GM12878 (cell line): Measurements from ENCODE around the gene PPP1CC. TPM values are rescaled to one million over a fixed set of nuclear protein-coding genes. Genes with fewer than 3 reads are reported as not detected.

ENCODE experiments used
- ATAC-seq: fragments of 200-7000 bp; cut with Tn5 transposase; 3 replicates; pipeline ENCODE4 v1.9.1; 2020; ENCODE audit warnings: mild to moderate bottlenecking, moderate library complexity
- BruUV-seq: library from RNA; stranded (reverse); fragments of 400-500 nt; replicated peaks from 2 replicates; lab custom pipeline; 2021; lab: Mats Ljungman, UMichigan
- CTCF ChIA-PET: fragments of 300-600 bp; sonication (Branson Sonifier 250); formaldehyde crosslinking; extraction: SDS; loops from one replicate; lab custom pipeline; 2021; ENCODE audit warnings: inconsistent platforms; lab: Yijun Ruan, JAX
- POLR2A ChIA-PET: fragments of 350-600 bp; formaldehyde crosslinking; extraction: SDS; loops from one replicate; lab custom pipeline; 2021; ENCODE audit warnings: inconsistent platforms; lab: Charles Lee
- RAD21 ChIA-PET: fragments of 300-600 bp; sonication (Branson Sonifier 250); formaldehyde crosslinking; loops from one replicate; lab custom pipeline; 2023; ENCODE audit warnings: antibody characterized with exemption; ENCODE audit not compliant: unreplicated experiment; lab: Charles Lee
- SMC1A ChIA-PET: fragments of 300-600 bp; sonication (Branson Sonifier 250); formaldehyde crosslinking; loops from one replicate; lab custom pipeline; 2023; ENCODE audit not compliant: unreplicated experiment, uncharacterized antibody; lab: Charles Lee
- DNase-seq: peaks from one replicate; pipeline ENCODE4 v3.0.0-alpha.2; 2011; ENCODE audit warnings: low read depth, low spot score
- FAIRE-seq: peaks from 3 replicates; lab custom pipeline; 2011; peaks lifted over from hg19 to GRCh38; lab: Jason Lieb, UNC
- H2AFZ ChIP-seq: 2 replicates; pipeline ENCODE4 v1.6.0; 2011; ENCODE audit warnings: low read depth, low read length, control low read depth; ENCODE audit not compliant: control insufficient read depth
- H3K27ac ChIP-seq: 2 replicates; pipeline ENCODE4 v1.5.1; 2011; ENCODE audit warnings: control low read depth; ENCODE audit not compliant: control insufficient read depth, insufficient read depth
- H3K27me3 ChIP-seq, 2 experiments: replicated peaks in 1 of 2; 2 replicates each; pipeline versions ENCODE4 v1.6.0 to v1.6.1; 2011; ENCODE audit warnings: low read length in 1 of 2; ENCODE audit not compliant: control insufficient read depth in 2 of 2, insufficient read depth in 2 of 2
- H3K36me3 ChIP-seq, 2 experiments: 2 replicates each; pipeline ENCODE4 v1.5.1; 2011; ENCODE audit warnings: low read length in 1 of 2; ENCODE audit not compliant: control insufficient read depth in 2 of 2, insufficient read depth in 2 of 2
- H3K4me1 ChIP-seq: 2 replicates; pipeline ENCODE4 v1.6.1; 2011; ENCODE audit warnings: mild to moderate bottlenecking, low read length, moderate library complexity, mixed read lengths; ENCODE audit not compliant: control insufficient read depth, insufficient read depth
- H3K4me2 ChIP-seq: 2 replicates; pipeline ENCODE4 v1.6.0; 2011; ENCODE audit warnings: control low read depth; ENCODE audit not compliant: control insufficient read depth, insufficient read depth
- H3K4me3 ChIP-seq: fragments of 200-600 bp; sonication (generic); 2 replicates; pipeline ENCODE4 v1.5.1; 2016
- H3K79me2 ChIP-seq: 2 replicates; pipeline ENCODE4 v1.6.0; 2011; ENCODE audit warnings: low read length; ENCODE audit not compliant: control insufficient read depth, insufficient read depth
- H3K9ac ChIP-seq: 2 replicates; pipeline ENCODE4 v1.8.0; 2011; ENCODE audit warnings: low read length, control low read depth, mixed read lengths; ENCODE audit not compliant: control insufficient read depth, insufficient read depth
- H3K9me3 ChIP-seq: replicated peaks from 3 replicates; pipeline ENCODE4 v1.5.1; 2011; ENCODE audit warnings: mild to moderate bottlenecking, low read length; ENCODE audit not compliant: control insufficient read depth, insufficient read depth
- H4K20me1 ChIP-seq: 2 replicates; pipeline ENCODE4 v1.6.0; 2011; ENCODE audit not compliant: control insufficient read depth, insufficient read depth
- BHLHE40 ChIP-seq, 2 experiments: fragments of 450-650 bp in 1 of 2; IDR thresholded peaks; 2 replicates each; pipeline ENCODE4 v1.6.1; 2011 to 2017; ENCODE audit warnings: low read depth in 2 of 2, borderline replicate concordance in 1 of 2, improper control_type of control experiment in 1 of 2, low read length in 1 of 2, mild to moderate bottlenecking in 1 of 2
- CBX3 ChIP-seq: fragments of 200-600 bp; sonication (generic); IDR thresholded peaks from 2 replicates; pipeline ENCODE4 v1.6.1; 2016; ENCODE audit warnings: low read depth, borderline replicate concordance
- HCFC1 ChIP-seq: fragments of 150-350 bp; IDR thresholded peaks from 2 replicates; pipeline ENCODE4 v1.6.1; 2014; ENCODE audit warnings: low read length
- IKZF1 ChIP-seq: fragments of 450-650 bp; conservative IDR thresholded peaks from 2 replicates; pipeline ENCODE4 v1.6.1; 2017; ENCODE audit warnings: antibody characterized with exemption, mild to moderate bottlenecking
- KLF5 ChIP-seq: fragments of 450-650 bp; IDR thresholded peaks from 2 replicates; pipeline ENCODE4 v1.6.1; 2014; ENCODE audit warnings: mild to moderate bottlenecking; ENCODE audit not compliant: partially characterized antibody
- MXI1 ChIP-seq: fragments of 150-350 bp; IDR thresholded peaks from 2 replicates; pipeline ENCODE4 v1.6.1; 2011; ENCODE audit warnings: low read depth, mild to moderate bottlenecking, inconsistent platforms, low read length, improper control_type of control experiment
- MYB ChIP-seq: fragments of 150-350 bp; IDR thresholded peaks from 2 replicates; pipeline ENCODE4 v1.6.1; 2014; ENCODE audit warnings: mild to moderate bottlenecking, low read depth, low read length, borderline replicate concordance
- NBN ChIP-seq: fragments of 450-650 bp; IDR thresholded peaks from 2 replicates; pipeline ENCODE4 v1.6.1; 2016
- NR2C1 ChIP-seq: fragments of 450-650 bp; IDR thresholded peaks from 2 replicates; pipeline ENCODE4 v1.6.1; 2017; ENCODE audit warnings: antibody characterized with exemption, mild to moderate bottlenecking, moderate library complexity
- NR2C2 ChIP-seq: IDR thresholded peaks from 2 replicates; pipeline ENCODE4 v1.6.1; 2011; ENCODE audit warnings: borderline replicate concordance, low read depth; ENCODE audit not compliant: control insufficient read depth, insufficient read length
- SUZ12 ChIP-seq: fragments of 200-600 bp; sonication (generic); IDR thresholded peaks from one replicate; pipeline ENCODE4 v1.6.1; 2018; ENCODE audit warnings: antibody characterized with exemption, mild to moderate bottlenecking; ENCODE audit not compliant: unreplicated experiment
- WGBS: methylation state at CpG from one replicate; pipeline ENCODE4 v1.1.6; 2016; ENCODE audit warnings: low lambda C conversion rate; ENCODE audit not compliant: insufficient replicate concordance, insufficient coverage; ENCODE audit errors: missing lambda C conversion rate; 5-methylcytosine and 5-hydroxymethylcytosine counted together
- in situ Hi-C: fragments of 300-500 bp; cut with MboI; formaldehyde crosslinking; loops from 9 replicates; pipeline ENCODE4 v1.14.3; 2018; ENCODE audit warnings: mixed read lengths
- intact Hi-C: fragments of 100-400 bp; cut with micrococcal nuclease; formaldehyde crosslinking; loops from one replicate; pipeline ENCODE4 v1.14.2; 2022; ENCODE audit not compliant: unreplicated experiment
- polyA plus RNA-seq, 11 experiments: library from polyadenylated mRNA; depleted of rRNA in 4 of 11; unstranded in 6 of 11; stranded (reverse) in 5 of 11; fragments of >200 nt; fragmentation: Nextera tagmentation in 4 of 11; fragmentation: Illumina TruSeq in 1 of 11; extraction: Ambion mirVana in 4 of 11; extraction: Trizol in 1 of 11; gene quantifications; 1 replicate in 1 of 11; 2 replicates in 10 of 11; pipeline versions ENCODE4 v1.2.1 to v1.2.3, GENCODE V29; 2011 to 2016; ENCODE audit warnings: inconsistent platforms in 2 of 11, missing spikeins in 2 of 11, low read depth in 1 of 11
- total RNA-seq, 4 experiments: library from RNA; depleted of rRNA in 3 of 4; stranded (reverse); fragments of >200 nt in 3 of 4; fragmentation: Illumina TruSeq in 1 of 4; extraction: Trizol in 1 of 4; gene quantifications; 2 replicates each; pipeline versions ENCODE4 v1.2.1 to v1.2.3, GENCODE V29; 2013 to 2021
- TF ChIP-seq, protein P1 (sequence below): IDR thresholded peaks from 2 replicates; pipeline ENCODE4 v1.6.1; 2011; ENCODE audit warnings: borderline replicate concordance, low read depth, mild to moderate bottlenecking, moderate library complexity, mixed read lengths, low read length; ENCODE audit not compliant: insufficient read depth; ENCODE audit errors: extremely low read length

Gene PPP1CC
- total and polyA plus RNA-seq, 10 of the 15 experiments (the other 5 are each of a cell fraction or from before 2014, with no cell fraction given): 64.4 to 279 (median 157) TPM

GRCh38 chr12:110728628-110729027, 14.1 kb downstream of the PPP1CC start:
- peaks cover 2% of the 10 kb centered on the region; the same call in 1 of the 2 replicates for H4K20me1 ChIP-seq

More at GRCh38 chr12:110728628-110729027, 14.1 kb downstream of the PPP1CC start:
- in situ Hi-C loops (no loop called here), intact Hi-C loops (no loop called here)
- no TSS peak for BruUV-seq
- CTCF ChIA-PET: interaction anchor here (1.3 kb wide), 1 partner anchor 24 kb away, joined by 3 read pairs; no protein-coding TSS in a partner anchor
- peaks cover 72% of the 10 kb centered on the region for H3K79me2 ChIP-seq
- no peaks in the 10 kb centered on the region for H3K27me3 ChIP-seq
- RAD21 ChIA-PET: interaction anchor here (0.9 to 2.7 kb wide), 2 partner anchors 13 to 24 kb away, joined by 3 to 10 read pairs; no protein-coding TSS in a partner anchor
- FAIRE-seq (no peak), ATAC-seq (no peak)
- peaks cover 16% of the 10 kb centered on the region for H3K4me1 ChIP-seq
- H3K4me3 ChIP-seq: no peak overlapping the region
- POLR2A ChIA-PET: interaction anchor here (0.6 to 3.0 kb wide), 3 partner anchors 12 to 201 kb away, joined by 4 to 21 read pairs (median 4); no protein-coding TSS in a partner anchor
- no peak overlapping the region for H3K9ac ChIP-seq
- SMC1A ChIA-PET: interaction anchor here (1.5 to 6.1 kb wide), 3 partner anchors 11 to 183 kb away, joined by 3 to 55 read pairs (median 3); no protein-coding TSS in a partner anchor
- no peak overlapping the region for H2AFZ ChIP-seq
- TF ChIP-seq NR2C2 (no peak), MXI1 (no peak), IKZF1 (no peak), BHLHE40 (IDR thresholded peaks at IDR 0.05; ENCODE audit: borderline replicate concordance in 1 of 2, low read depth in 2 of 2, low read length in 1 of 2) (no peak), CBX3 (no peak), MYB (no peak), NR2C1 (no peak), NBN (no peak), SUZ12 (no peak), HCFC1 (no peak), KLF5 (no peak)
- TF ChIP-seq, protein P1, sequence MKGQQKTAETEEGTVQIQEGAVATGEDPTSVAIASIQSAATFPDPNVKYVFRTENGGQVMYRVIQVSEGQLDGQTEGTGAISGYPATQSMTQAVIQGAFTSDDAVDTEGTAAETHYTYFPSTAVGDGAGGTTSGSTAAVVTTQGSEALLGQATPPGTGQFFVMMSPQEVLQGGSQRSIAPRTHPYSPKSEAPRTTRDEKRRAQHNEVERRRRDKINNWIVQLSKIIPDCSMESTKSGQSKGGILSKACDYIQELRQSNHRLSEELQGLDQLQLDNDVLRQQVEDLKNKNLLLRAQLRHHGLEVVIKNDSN: no peak
- TF ChIP-seq, all 136 proteins: peak for 0
- no peak overlapping the region for H3K4me2 ChIP-seq
- 0 out of 2 replicates have a peak overlapping the region, but pooled peaks have one; percentile 4 for H3K27ac ChIP-seq
- 100% methylated on average over 1 of the region's 1 CpG for WGBS
- H3K9me3 ChIP-seq: no peaks in the 10 kb centered on the region
- DNase-seq: no peak
- peaks cover 19 to 24% of the 10 kb centered on the region in 2 experiments for H3K36me3 ChIP-seq
